Measurements from ENCODE around the gene DPH5.
"Not testable (repeated sequence)": the region's sequence is repeated elsewhere in the genome, so short reads cannot be mapped to it uniquely, and the experiment has no call there.

The DPH5 gene

GRCh38 chr1:100953960-100954730 is 71.4 kb downstream of the DPH5 start:
- Mint-ChIP-seq H3K36me3 (ENCODE audit: low read depth) (peaks cover 62% of the 10 kb centered on the region), H3K4me1 (ENCODE audit: low read depth) (peaks cover 27% of the 10 kb centered on the region), H3K4me3 (no peak overlapping the region)

GRCh38 chr1:100952970-100953369 is 72.6 kb downstream of the DPH5 start:
- H3K4me3 Mint-ChIP-seq; DNase-seq (ENCODE audit: low spot score); H3K27me3 Mint-ChIP-seq (ENCODE audit: low read depth); H3K27ac Mint-ChIP-seq: not testable (repeated sequence)
- Mint-ChIP-seq H3K4me1 (ENCODE audit: low read depth) (peaks cover 38% of the 10 kb centered on the region), H3K9me3 (peaks cover 43% of the 10 kb centered on the region), H3K36me3 (ENCODE audit: low read depth) (peaks cover 73% of the 10 kb centered on the region)

More at GRCh38 chr1:100953960-100954730, 71.4 kb downstream of the DPH5 start:
- DNase-seq (ENCODE audit: low spot score): no peak
- Mint-ChIP-seq H3K27ac (no peak overlapping the region), H3K9me3 (peaks cover 31% of the 10 kb centered on the region), H3K27me3 (ENCODE audit: low read depth) (no peaks in the 10 kb centered on the region)

- H3K9me3 Mint-ChIP-seq: peaks cover 50% of the 10 kb centered on the region
- DNase-seq (ENCODE audit: low spot score): no peak
- no peaks in the 10 kb centered on the region for H3K27me3 Mint-ChIP-seq (ENCODE audit: low read depth)
- H3K4me3 Mint-ChIP-seq: no peak overlapping the region
- H3K4me1 Mint-ChIP-seq (ENCODE audit: low read depth): peaks cover 43% of the 10 kb centered on the region
- no peak overlapping the region for H3K27ac Mint-ChIP-seq
- H3K36me3 Mint-ChIP-seq (ENCODE audit: low read depth): peaks cover 76% of the 10 kb centered on the region
Measured at GRCh38 chr1:100952104-100952745, 73.4 kb downstream of the DPH5 start.

- no peak overlapping the region for H3K27ac Mint-ChIP-seq
- no peak for DNase-seq (ENCODE audit: low spot score)
- peaks cover 46% of the 10 kb centered on the region for H3K4me1 Mint-ChIP-seq (ENCODE audit: low read depth)
- no peak overlapping the region for H3K4me3 Mint-ChIP-seq
- peaks cover 85% of the 10 kb centered on the region for H3K36me3 Mint-ChIP-seq (ENCODE audit: low read depth)
- peaks cover 64% of the 10 kb centered on the region for H3K9me3 Mint-ChIP-seq
- no peaks in the 10 kb centered on the region for H3K27me3 Mint-ChIP-seq (ENCODE audit: low read depth)
Measured at GRCh38 chr1:100950781-100951180, 74.8 kb downstream of the DPH5 start.

DNA sequence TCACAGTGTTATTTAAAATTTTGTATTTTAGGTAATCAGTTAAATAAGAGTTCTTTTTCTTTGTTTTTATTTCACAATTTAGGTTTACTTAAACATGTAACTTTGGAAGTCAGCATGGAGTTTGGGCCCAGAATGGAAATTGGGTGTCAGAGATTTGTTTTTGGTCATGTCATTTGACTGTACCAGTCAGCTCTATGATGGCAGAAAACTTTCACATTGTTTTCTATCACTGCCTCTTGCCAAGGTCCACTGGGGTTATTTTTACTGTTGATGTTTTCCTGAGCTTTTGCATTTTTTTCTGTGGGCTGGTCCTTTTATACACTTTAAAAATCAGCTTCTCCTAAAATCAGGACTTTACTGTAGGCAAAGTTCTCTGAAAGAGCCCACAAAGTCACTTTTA is 75.2 kb downstream of the DPH5 start:
- Mint-ChIP-seq H3K4me1 (ENCODE audit: low read depth) (peaks cover 46% of the 10 kb centered on the region), H3K36me3 (ENCODE audit: low read depth) (peaks cover 88% of the 10 kb centered on the region)

DNA sequence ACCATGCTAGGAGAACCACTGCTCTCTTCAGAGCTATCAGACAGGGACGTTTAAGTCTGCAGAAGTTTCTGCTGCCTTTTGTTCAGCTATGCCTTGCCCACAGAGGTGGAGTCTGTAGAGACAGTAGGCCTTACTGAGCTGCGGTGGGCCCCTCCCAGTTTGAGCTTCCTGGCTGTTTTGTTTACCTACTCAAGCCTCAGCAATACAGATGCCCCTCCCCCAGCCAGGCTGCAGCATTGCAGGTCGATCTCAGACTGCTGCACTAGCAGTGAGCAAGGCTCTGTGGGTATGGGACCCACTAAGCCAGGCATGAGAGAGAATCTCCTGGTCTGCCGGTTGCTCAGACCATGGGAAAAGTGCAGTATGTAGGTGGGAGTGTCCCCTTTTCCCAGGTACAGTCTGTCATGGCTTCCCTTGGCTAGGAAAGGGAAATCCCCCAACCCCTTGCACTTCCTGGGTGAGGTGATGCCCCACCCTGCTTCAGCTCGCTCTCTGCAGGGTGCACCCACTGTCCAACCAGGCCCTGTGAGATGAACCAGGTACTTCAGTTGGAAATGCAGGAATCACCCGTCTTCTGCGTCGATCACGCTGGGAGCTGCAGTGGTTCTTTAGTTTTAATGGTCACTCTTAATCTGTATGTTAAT is 75.9 kb downstream of the DPH5 start:
- Mint-ChIP-seq H3K27ac (peak overlapping the region; percentile 81), H3K36me3 (ENCODE audit: low read depth) (peaks cover 94% of the 10 kb centered on the region), H3K9me3 (peaks cover 76% of the 10 kb centered on the region), H3K4me1 (ENCODE audit: low read depth) (peaks cover 46% of the 10 kb centered on the region), H3K4me3 (peak overlapping the region; percentile 74)
- not testable (repeated sequence) for H3K27me3 Mint-ChIP-seq (ENCODE audit: low read depth)
- peak; percentile 45 for DNase-seq (ENCODE audit: low spot score)

More for the DNA sequence above, 75.2 kb downstream of the DPH5 start:
- Mint-ChIP-seq H3K27ac (no peak overlapping the region), H3K4me3 (no peak overlapping the region), H3K27me3 (ENCODE audit: low read depth) (no peaks in the 10 kb centered on the region), H3K9me3 (peaks cover 69% of the 10 kb centered on the region)
- no peak for DNase-seq (ENCODE audit: low spot score)

DNA sequence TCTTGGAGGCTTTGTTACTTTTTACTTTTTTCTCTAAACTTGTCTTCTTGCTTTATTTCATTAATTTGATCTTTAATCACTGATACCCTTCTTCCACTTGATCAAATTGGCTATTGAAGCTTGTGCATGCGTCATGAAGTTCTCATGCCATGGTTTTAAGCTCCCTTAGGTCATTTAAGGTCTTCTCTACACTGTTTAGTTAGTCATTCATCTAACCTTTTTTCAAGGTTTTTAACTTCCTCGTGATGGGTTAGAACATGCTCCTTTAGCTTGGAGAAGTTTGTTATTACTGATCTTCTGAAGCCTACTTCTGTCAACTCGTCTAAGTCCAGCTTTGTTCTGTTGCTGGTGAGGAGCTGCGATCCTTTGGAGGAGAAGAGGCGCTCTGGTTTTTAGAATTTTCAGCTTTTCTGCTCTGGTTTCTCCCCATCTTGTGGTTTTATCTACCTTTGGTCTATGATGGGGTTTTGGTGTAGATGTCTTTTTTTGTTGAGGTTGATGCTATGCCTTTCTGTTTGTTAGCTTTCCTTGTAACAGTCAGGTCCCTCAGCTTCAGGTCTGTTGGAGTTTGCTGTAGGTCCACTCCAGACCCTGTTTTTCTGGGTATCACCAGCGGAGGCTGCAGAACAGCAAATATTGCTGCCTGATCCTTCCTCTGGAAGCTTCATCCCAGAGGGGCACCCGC is 76.7 kb downstream of the DPH5 start:
- Mint-ChIP-seq H3K36me3 (ENCODE audit: low read depth) (peaks cover 94% of the 10 kb centered on the region), H3K9me3 (peaks cover 78% of the 10 kb centered on the region), H3K4me3 (peak overlapping the region; percentile 74), H3K4me1 (ENCODE audit: low read depth) (peaks cover 44% of the 10 kb centered on the region), H3K27ac (peak overlapping the region; percentile 81)
- H3K27me3 Mint-ChIP-seq (ENCODE audit: low read depth); DNase-seq (ENCODE audit: low spot score): not testable (repeated sequence)

- H3K4me3 Mint-ChIP-seq; H3K27me3 Mint-ChIP-seq (ENCODE audit: low read depth); H3K27ac Mint-ChIP-seq; DNase-seq (ENCODE audit: low spot score): not testable (repeated sequence)
- Mint-ChIP-seq H3K9me3 (peaks cover 78% of the 10 kb centered on the region), H3K36me3 (ENCODE audit: low read depth) (peaks cover 93% of the 10 kb centered on the region), H3K4me1 (ENCODE audit: low read depth) (peaks cover 47% of the 10 kb centered on the region)
Measured at GRCh38 chr1:100947816-100948215, 77.8 kb downstream of the DPH5 start.

DNA sequence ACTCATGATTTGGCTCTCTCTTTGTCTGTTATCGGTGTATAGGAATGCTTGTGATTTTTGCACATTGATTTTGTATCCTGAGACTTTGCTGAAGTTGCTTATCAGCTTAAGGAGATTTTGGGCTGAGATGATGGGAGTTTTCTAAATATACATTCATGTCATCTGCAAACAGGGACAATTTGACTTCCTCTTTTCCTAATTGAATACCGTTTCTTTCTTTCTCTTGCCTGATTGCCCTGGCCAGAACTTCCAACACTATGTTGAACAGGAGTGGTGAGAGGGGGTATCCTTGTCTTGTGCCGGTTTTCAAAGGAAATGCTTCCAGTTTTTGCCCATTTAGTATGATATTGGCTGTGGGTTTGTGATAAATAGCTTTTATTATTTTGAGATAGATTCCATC is 79.5 kb downstream of the DPH5 start:
- Mint-ChIP-seq H3K9me3 (peaks cover 67% of the 10 kb centered on the region), H3K4me1 (ENCODE audit: low read depth) (peaks cover 61% of the 10 kb centered on the region), H3K36me3 (ENCODE audit: low read depth) (peaks cover 93% of the 10 kb centered on the region)
- H3K27me3 Mint-ChIP-seq (ENCODE audit: low read depth); DNase-seq (ENCODE audit: low spot score); H3K27ac Mint-ChIP-seq; H3K4me3 Mint-ChIP-seq: not testable (repeated sequence)

DNA sequence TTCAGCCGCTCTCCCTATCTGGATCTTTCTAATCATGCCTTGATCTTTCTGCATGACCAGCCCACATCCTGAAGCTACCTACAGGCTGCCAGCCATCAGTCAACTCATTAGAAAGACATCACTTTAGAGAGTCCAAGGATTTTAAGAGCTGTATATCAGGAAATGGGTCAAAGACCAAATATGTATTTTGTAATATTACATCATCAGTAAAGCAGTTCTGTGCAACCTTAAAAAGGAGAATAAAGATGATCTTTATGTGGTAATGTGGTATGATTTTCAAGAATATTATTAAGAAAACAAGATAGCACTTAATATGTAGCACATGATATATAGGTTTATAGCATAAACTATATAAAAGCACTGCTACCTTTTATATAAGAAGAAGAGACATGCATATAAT is 82.1 kb downstream of the DPH5 start:
- Mint-ChIP-seq H3K9me3 (peaks cover 54% of the 10 kb centered on the region), H3K36me3 (ENCODE audit: low read depth) (peaks cover 87% of the 10 kb centered on the region), H3K27me3 (ENCODE audit: low read depth) (no peaks in the 10 kb centered on the region), H3K27ac (no peak overlapping the region), H3K4me3 (no peak overlapping the region), H3K4me1 (ENCODE audit: low read depth) (peaks cover 41% of the 10 kb centered on the region)
- DNase-seq (ENCODE audit: low spot score): no peak

GRCh38 chr1:100942304-100943046 is 83.1 kb downstream of the DPH5 start:
- Mint-ChIP-seq H3K4me3 (peak overlapping the region; percentile 48), H3K27me3 (ENCODE audit: low read depth) (no peaks in the 10 kb centered on the region), H3K4me1 (ENCODE audit: low read depth) (peaks cover 33% of the 10 kb centered on the region), H3K9me3 (peaks cover 50% of the 10 kb centered on the region), H3K27ac (no peak overlapping the region), H3K36me3 (ENCODE audit: low read depth) (peaks cover 86% of the 10 kb centered on the region)
- no peak for DNase-seq (ENCODE audit: low spot score)

DNA sequence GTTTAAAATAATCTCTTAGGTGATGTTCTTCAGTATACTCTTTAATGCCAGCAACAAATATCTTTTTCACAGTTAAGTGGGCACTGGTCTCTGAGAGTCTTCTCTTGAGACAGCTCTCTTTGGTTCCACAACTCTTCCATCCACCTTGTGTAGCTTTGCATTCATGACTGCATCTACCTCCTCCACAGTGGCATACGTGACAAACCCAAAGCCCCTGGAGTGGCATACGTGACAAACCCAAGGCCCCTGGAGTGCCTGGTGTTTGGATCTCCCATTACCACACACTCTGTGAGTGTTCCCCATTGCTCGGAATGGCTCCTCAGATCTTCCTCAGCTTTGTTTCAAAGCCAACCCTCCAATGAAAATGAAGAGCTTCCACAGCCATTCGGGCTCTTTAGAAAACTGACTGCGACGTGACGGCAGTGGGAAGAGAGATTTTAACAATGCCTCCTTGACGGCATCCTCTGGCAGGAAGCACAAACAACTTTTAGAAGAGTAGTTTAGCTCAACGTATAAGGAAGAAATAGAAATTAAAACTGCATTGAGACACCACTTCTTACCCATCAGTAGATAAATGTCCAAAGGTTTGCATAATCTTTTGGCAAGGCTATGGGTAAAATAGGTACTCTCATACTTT is 83.9 kb downstream of the DPH5 start:
- DNase-seq (ENCODE audit: low spot score): no peak
- H3K4me1 Mint-ChIP-seq (ENCODE audit: low read depth): peaks cover 29% of the 10 kb centered on the region
- H3K9me3 Mint-ChIP-seq: peaks cover 46% of the 10 kb centered on the region
- peak overlapping the region; percentile 27 for H3K27ac Mint-ChIP-seq
- peak overlapping the region; percentile 48 for H3K4me3 Mint-ChIP-seq
- H3K27me3 Mint-ChIP-seq (ENCODE audit: low read depth): no peaks in the 10 kb centered on the region
- H3K36me3 Mint-ChIP-seq (ENCODE audit: low read depth): peaks cover 83% of the 10 kb centered on the region

DNA sequence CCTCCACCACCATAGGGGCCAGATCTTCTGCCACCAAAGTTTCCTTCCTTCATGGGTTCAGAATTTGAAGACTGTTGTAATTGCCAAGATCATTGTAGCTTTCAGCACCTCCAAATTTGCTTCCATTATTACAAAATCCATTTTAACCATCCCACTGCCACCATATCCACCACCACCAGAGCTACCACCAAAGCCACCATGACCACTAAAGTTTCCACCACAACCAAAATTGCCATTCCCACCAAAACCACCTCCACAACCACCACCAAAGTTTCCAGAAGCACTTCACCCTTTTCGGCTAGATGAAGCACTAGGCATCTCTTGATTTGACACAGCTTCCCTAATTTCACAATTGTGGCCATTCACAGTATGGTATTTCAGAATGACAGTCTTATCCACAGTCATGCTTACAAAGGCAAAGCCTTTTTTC is 84.5 kb downstream of the DPH5 start:
- Mint-ChIP-seq H3K9me3 (peaks cover 44% of the 10 kb centered on the region), H3K4me1 (ENCODE audit: low read depth) (peaks cover 34% of the 10 kb centered on the region), H3K36me3 (ENCODE audit: low read depth) (peaks cover 82% of the 10 kb centered on the region), H3K27me3 (ENCODE audit: low read depth) (no peaks in the 10 kb centered on the region), H3K27ac (peak overlapping the region; percentile 75), H3K4me3 (peak overlapping the region; percentile 7)
- peak; percentile 50 for DNase-seq (ENCODE audit: low spot score)
